GM23248 (cell line): ENCODE data around the gene NSUN2. TPM values are rescaled to one million over a fixed set of nuclear protein-coding genes. Genes with fewer than 3 reads are reported as not detected.

Experiments used
- DNase-seq: peaks from one replicate; pipeline ENCODE4 v3.0.0-alpha.2; 2015
- H2AFZ ChIP-seq: fragments of 200-600 bp; sonication (generic); 2 replicates; pipeline ENCODE4 v1.6.1; 2016; ENCODE audit warnings: antibody characterized with exemption
- H3F3A ChIP-seq: fragments of 200-600 bp; sonication (generic); 2 replicates; pipeline ENCODE4 v1.6.1; 2016; ENCODE audit warnings: mild to moderate bottlenecking, antibody characterized with exemption, mixed run types; ENCODE audit not compliant: insufficient read depth
- H3K27ac ChIP-seq: fragments of 200-600 bp; sonication (generic); 2 replicates; pipeline ENCODE4 v1.5.1; 2016; ENCODE audit warnings: mild to moderate bottlenecking
- H3K27me3 ChIP-seq: fragments of 200-600 bp; sonication (generic); replicated peaks from 2 replicates; pipeline ENCODE4 v1.6.1; 2016; ENCODE audit warnings: mild to moderate bottlenecking; ENCODE audit not compliant: insufficient read depth
- H3K36me3 ChIP-seq: fragments of 200-600 bp; sonication (generic); 2 replicates; pipeline ENCODE4 v1.6.1; 2016; ENCODE audit warnings: low read depth, mild to moderate bottlenecking
- H3K4me1 ChIP-seq: fragments of 200-600 bp; sonication (generic); 2 replicates; pipeline ENCODE4 v1.6.1; 2016; ENCODE audit warnings: mild to moderate bottlenecking; ENCODE audit not compliant: insufficient read depth
- H3K4me2 ChIP-seq: fragments of 200-600 bp; sonication (generic); one replicate; pipeline ENCODE4 v1.6.1; 2016; ENCODE audit warnings: mild to moderate bottlenecking; ENCODE audit not compliant: unreplicated experiment
- H3K4me3 ChIP-seq: fragments of 200-600 bp; sonication (generic); 2 replicates; pipeline ENCODE4 v1.5.1; 2016; ENCODE audit warnings: mild to moderate bottlenecking
- H3K79me2 ChIP-seq: fragments of 200-600 bp; sonication (generic); 2 replicates; pipeline ENCODE4 v1.6.1; 2016; ENCODE audit warnings: mild to moderate bottlenecking; ENCODE audit not compliant: insufficient read depth
- H3K9ac ChIP-seq: fragments of 200-600 bp; sonication (generic); 2 replicates; pipeline ENCODE4 v1.6.1; 2016; ENCODE audit warnings: mild to moderate bottlenecking
- H3K9me2 ChIP-seq: fragments of 200-600 bp; sonication (generic); 2 replicates; pipeline ENCODE4 v1.6.1; 2016; ENCODE audit warnings: mixed run types, mild to moderate bottlenecking, moderate library complexity; ENCODE audit not compliant: insufficient read depth
- H3K9me3 ChIP-seq: fragments of 200-600 bp; sonication (generic); one replicate; pipeline ENCODE4 v1.6.1; 2017; ENCODE audit warnings: low read depth
- H4K20me1 ChIP-seq: fragments of 200-600 bp; sonication (generic); 2 replicates; pipeline ENCODE4 v1.6.0; 2016; ENCODE audit not compliant: insufficient read depth
- EZH2 ChIP-seq: fragments of 200-600 bp; sonication (generic); IDR thresholded peaks from 2 replicates; pipeline ENCODE4 v1.6.1; 2018; ENCODE audit warnings: antibody characterized with exemption, mild to moderate bottlenecking; ENCODE audit not compliant: insufficient read depth, poor library complexity, severe bottlenecking
- EZH2phosphoT487 ChIP-seq: fragments of 200-600 bp; sonication (generic); IDR thresholded peaks from 2 replicates; pipeline ENCODE4 v1.6.1; 2018; ENCODE audit warnings: antibody characterized with exemption, moderate library complexity, mild to moderate bottlenecking, low read depth; ENCODE audit not compliant: insufficient read depth
- WGBS, 2 experiments: methylation state at CpG; one replicate each; pipeline ENCODE4 v1.1.6; 2015 to 2017; ENCODE audit warnings: low lambda C conversion rate in 2 of 2, low coverage in 1 of 2; ENCODE audit errors: missing lambda C conversion rate in 2 of 2; 5-methylcytosine and 5-hydroxymethylcytosine counted together
- in situ Hi-C: fragments of 300-500 bp; cut with MboI; formaldehyde crosslinking; loops from 2 replicates; pipeline ENCODE4 v1.15.0; 2020
- polyA plus RNA-seq: library from polyadenylated mRNA; unstranded; fragments of >200 nt; fragmentation: Nextera tagmentation; extraction: Ambion mirVana; gene quantifications from 2 replicates; pipeline ENCODE4 v1.2.1, GENCODE V29; 2016
- total RNA-seq: library from RNA; depleted of rRNA; stranded (reverse); fragments of >200 nt; shearing (Covaris generic); gene quantifications from 2 replicates; pipeline ENCODE4 v1.2.3, GENCODE V29; 2014; rRNA removed

Gene NSUN2
- total RNA-seq (43.0 and 51.0 TPM in 2 replicates), polyA plus RNA-seq (47.2 and 48.2 TPM in 2 replicates)

- Histone ChIP-seq H3K27ac (peak within 1 kb of the TSS; percentile 93), H3F3A (no peaks in the 10 kb centered on the region), H3K4me3 (peak within 1 kb of the TSS; percentile 82), H3K9ac (peak within 1 kb of the TSS; percentile 93), H3K4me2 (peak within 1 kb of the TSS; percentile 83), H3K79me2 (peaks cover 91% of the 10 kb centered on the region), H3K4me1 (peaks cover 15% of the 10 kb centered on the region), H3K36me3 (peaks cover 1% of the 10 kb centered on the region), H3K9me2 (no peaks in the 10 kb centered on the region), H3K9me3 (no peaks in the 10 kb centered on the region), H2AFZ (peak within 1 kb of the TSS; percentile 90), H3K27me3 (no peaks in the 10 kb centered on the region), H4K20me1 (no peaks in the 10 kb centered on the region)
- in situ Hi-C loops = loop anchor here (25.0 kb wide), 1 partner anchor 104 kb away; no protein-coding TSS in a partner anchor
- peak; percentile 97 for DNase-seq
- TF ChIP-seq EZH2phosphoT487 (no peak), EZH2 (no peak)
- 1% methylated on average over 49 to 65 of the region's 66 CpGs for WGBS, 2 experiments
Measured at GRCh38 chr5:6632888-6633468, at the start of gene NSUN2, which contains the start of gene SRD5A1. NSUN2 (minus strand) TSS chr5:6633044; CDS start chr5:6632979, 65 bp downstream. SRD5A1 (plus strand) TSS chr5:6633440; CDS start chr5:6633577, 137 bp downstream.

GRCh38 chr5:6682239-6682638 is 49.4 kb upstream of the NSUN2 start:
- Histone ChIP-seq H4K20me1 (no peaks in the 10 kb centered on the region), H2AFZ (no peak overlapping the region), H3F3A (no peaks in the 10 kb centered on the region; the same call in 1 of the 2 replicates), H3K4me2 (no peak overlapping the region), H3K4me1 (no peaks in the 10 kb centered on the region), H3K27me3 (no peaks in the 10 kb centered on the region), H3K9ac (no peak overlapping the region), H3K79me2 (no peaks in the 10 kb centered on the region), H3K27ac (no peak overlapping the region), H3K9me2 (no peaks in the 10 kb centered on the region), H3K9me3 (no peaks in the 10 kb centered on the region), H3K4me3 (no peak overlapping the region), H3K36me3 (no peaks in the 10 kb centered on the region)
- WGBS, 2 experiments = 57 to 76% methylated on average over 5 to 11 of the region's 11 CpGs
- TF ChIP-seq EZH2 (no peak), EZH2phosphoT487 (no peak)
- no peak for DNase-seq
- in situ Hi-C loops = no loop called here

GRCh38 chr5:6681682-6682081 is 48.8 kb upstream of the NSUN2 start:
- Histone ChIP-seq H3K4me2 (no peak overlapping the region), H4K20me1 (no peaks in the 10 kb centered on the region), H3F3A (no peaks in the 10 kb centered on the region), H3K27ac (no peak overlapping the region), H3K79me2 (no peaks in the 10 kb centered on the region), H3K27me3 (no peaks in the 10 kb centered on the region), H3K36me3 (no peaks in the 10 kb centered on the region), H3K4me3 (no peak overlapping the region), H3K9me3 (no peaks in the 10 kb centered on the region), H3K4me1 (no peaks in the 10 kb centered on the region), H3K9me2 (no peaks in the 10 kb centered on the region), H3K9ac (no peak overlapping the region), H2AFZ (no peak overlapping the region)
- no peak for TF ChIP-seq EZH2phosphoT487
- TF ChIP-seq EZH2 = no peak
- no peak for DNase-seq
- in situ Hi-C loops = no loop called here
- 46 to 69% methylated on average over 2 of the region's 2 CpGs for WGBS, 2 experiments

GRCh38 chr5:6680922-6681321 is 48.1 kb upstream of the NSUN2 start:
- Histone ChIP-seq H3K4me2 (no peak overlapping the region), H2AFZ (no peak overlapping the region), H3K9me3 (no peaks in the 10 kb centered on the region), H3K79me2 (no peaks in the 10 kb centered on the region), H3K36me3 (no peaks in the 10 kb centered on the region), H3K9me2 (no peaks in the 10 kb centered on the region), H3K4me1 (no peaks in the 10 kb centered on the region), H4K20me1 (no peaks in the 10 kb centered on the region), H3K9ac (no peak overlapping the region), H3K4me3 (no peak overlapping the region), H3K27ac (no peak overlapping the region), H3F3A (no peaks in the 10 kb centered on the region), H3K27me3 (no peaks in the 10 kb centered on the region)
- WGBS, 2 experiments = 65% methylated on average over 6 of the region's 6 CpGs
- TF ChIP-seq EZH2 (no peak), EZH2phosphoT487 (no peak)
- no peak for DNase-seq
- in situ Hi-C loops = no loop called here
